Measurements from ENCODE around the gene MNS1.

GRCh38 chr15:56464893-56465520 is at the start of gene MNS1:
- no peak for TF ChIP-seq EZH2 (IDR thresholded peaks at IDR 0.05; ENCODE audit: low read length, unreplicated experiment)
- no peak for TF ChIP-seq CTCF (conservative IDR thresholded peaks at IDR 0.05; ENCODE audit: low read depth, low read length)

All from PC-3 (cell line).